Limb (tissue), 2 donors: ENCODE results near the gene CFL1.
"Not testable (repeated sequence)": the region's sequence is repeated elsewhere in the genome, so short reads cannot be mapped to it uniquely, and the experiment has no call there.

Experiments
- DNase-seq, 2 donors: peaks; one replicate each; pipeline ENCODE4 v3.0.0-alpha.2; 2016; ENCODE audit errors: extremely low spot score in 2 of 2

The CFL1 gene

DNA sequence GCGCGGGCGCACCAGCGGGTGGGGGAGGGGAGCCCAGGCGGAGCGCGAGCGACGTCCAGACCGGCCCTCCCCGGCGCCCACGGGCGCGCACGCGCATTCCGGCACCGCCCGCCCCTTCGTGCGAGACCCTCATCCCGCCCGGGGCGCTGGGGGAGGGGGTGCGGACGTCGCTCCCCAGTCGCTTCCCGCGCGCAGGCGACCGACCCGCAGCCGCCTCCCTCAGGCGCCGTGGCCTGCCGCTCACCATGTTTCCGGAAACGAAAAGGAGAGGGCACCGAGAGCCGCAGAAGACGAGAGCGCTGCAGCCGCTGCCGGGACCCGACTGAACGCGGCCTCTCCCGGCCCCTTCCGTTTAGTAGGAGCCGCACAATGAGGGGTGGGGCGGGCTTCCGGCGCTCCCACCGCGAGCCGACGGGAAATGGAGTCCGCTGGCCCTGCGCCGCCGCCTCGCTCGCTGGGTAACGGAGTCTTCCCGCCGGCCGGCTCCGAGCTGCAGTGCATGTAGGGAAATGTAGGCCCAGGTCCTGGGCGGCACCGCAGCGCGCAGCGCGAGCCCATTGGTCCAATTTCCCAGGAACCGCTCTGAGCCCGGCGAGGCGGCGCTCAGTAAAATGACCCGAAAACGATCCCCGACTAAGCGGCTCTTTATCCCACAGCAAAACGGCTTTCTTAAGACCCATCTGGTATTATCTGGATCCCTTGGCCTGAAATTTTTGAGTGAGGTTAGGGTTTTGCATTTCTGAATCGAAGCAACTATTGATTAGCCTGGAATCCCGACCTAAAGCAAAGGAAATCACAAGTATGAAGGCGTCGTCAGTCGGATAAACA lies at the start of gene CFL1:
Gene CFL1, minus strand, starts transcription at position 328 of the 828 bp plus-strand sequence. Its CDS starts 81 bp downstream, at position 247.
- peak; percentile 99 for DNase-seq

DNA sequence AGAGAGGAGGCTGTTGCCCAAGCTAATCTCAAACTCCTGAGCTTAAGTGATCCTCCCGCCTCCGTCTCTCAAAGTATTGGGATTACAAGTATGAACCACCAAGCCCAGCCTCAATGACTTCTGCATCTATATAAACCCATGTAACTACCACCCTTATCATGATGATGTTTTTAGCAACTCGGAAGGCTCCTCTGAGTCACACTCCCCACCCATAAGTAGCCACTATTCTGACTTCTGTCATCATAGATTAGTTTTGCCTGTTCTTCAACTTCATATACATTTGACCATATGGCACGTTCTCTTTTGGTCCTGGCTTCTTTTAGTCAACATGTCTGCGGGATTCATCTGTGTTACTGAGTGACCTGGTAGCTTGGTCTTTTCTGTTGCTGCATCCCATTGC lies 48.6 kb upstream of the CFL1 start:
- no peak for DNase-seq

DNA sequence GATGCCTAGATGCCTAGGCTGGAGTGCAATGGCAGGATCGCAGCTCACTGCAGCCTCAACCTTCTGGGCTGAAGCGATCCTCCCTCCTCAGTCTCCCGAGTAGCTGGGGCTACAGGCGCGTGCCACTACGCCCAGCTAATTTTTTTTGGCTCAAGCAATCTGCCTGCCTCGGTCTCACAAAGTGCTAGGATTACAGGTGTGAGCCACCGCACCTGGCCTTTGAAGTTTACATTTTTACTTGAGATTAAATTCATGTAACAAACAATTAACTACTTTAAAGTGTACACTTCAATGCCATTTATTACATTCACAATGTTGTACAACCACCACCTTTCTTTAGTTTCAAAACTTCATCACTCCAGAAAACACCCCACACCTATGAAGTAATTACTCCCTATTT lies 45.7 kb upstream of the CFL1 start:
- no peak for DNase-seq

DNA sequence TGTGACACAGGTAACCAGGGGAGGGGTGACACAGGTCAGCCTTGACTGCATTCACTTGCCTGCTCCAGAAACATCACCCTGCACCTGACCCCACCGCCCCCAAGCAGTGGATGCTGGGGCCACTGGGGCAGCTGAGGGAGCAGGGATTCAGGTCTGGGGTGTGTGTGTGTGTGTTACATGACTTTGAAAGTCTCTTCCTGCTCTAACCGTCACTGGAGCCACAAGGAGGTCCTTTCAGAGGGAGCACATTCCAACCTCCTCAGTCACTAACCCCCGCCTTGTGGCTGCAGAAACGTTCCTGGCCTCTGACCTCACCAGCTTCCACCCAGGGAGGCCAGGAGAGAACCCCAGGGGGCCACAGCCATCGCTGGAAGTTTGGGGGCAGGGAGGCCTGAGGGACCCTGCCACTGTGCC lies 45.1 kb upstream of the CFL1 start:
- no peak for DNase-seq

DNA sequence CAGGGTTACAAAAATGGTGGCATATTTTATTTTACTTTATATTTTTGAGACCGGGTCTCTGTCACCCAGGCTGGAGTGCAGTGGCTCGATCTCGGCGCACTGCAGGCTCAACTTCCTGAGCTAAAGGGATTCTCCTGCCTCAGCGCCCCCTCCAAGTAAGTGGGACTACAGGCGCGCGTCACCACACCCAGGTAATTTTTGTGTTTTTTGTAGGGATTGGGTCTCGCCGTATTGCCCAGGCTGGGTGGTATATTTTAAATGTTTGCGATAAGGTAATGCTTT lies 42.9 kb upstream of the CFL1 start:
- no peak for DNase-seq

DNA sequence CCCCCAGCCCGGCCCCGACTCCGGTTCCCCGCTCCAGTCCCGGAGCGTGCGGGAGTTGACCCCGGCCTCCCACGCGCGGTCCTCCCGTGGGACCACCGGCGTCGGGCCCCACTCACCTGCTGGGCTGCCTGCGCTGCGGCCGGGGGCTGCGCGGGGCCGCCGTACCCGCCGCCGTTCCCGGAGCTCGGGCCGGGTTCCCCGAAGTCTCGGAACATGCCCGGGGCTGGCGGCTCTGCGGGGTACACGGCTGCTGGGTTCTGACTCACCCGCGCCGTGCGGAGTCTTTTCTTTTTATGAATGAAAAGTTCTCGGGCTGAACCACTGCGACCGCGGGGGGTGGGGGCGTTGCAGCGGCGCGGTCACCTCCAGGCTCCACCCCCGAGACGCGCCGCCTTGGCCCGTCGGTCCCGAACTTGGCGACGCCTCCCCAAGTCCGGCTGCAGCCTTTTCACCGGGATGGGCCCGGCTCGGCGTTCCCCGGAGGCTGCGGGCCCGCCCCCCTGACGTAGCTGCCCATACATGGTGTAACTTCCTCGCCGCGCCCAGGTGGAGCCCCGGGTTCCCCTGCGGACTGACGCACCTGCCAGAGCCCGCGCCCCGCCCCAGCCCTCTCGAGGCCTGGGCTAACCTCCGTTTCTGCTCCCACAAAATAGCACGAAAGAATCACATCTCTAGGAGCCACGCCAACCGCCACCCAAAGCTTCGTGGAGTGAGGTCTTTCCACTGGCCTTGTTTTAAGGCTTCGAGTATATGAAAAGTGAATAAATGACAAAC lies 42.3 kb upstream of the CFL1 start, which contains the start of gene FOSL1:
Gene FOSL1, minus strand, starts transcription at position 264 of the 774 bp plus-strand sequence. Its CDS starts 49 bp downstream, at position 215.
- peak; percentile 18 to 71 for DNase-seq

DNA sequence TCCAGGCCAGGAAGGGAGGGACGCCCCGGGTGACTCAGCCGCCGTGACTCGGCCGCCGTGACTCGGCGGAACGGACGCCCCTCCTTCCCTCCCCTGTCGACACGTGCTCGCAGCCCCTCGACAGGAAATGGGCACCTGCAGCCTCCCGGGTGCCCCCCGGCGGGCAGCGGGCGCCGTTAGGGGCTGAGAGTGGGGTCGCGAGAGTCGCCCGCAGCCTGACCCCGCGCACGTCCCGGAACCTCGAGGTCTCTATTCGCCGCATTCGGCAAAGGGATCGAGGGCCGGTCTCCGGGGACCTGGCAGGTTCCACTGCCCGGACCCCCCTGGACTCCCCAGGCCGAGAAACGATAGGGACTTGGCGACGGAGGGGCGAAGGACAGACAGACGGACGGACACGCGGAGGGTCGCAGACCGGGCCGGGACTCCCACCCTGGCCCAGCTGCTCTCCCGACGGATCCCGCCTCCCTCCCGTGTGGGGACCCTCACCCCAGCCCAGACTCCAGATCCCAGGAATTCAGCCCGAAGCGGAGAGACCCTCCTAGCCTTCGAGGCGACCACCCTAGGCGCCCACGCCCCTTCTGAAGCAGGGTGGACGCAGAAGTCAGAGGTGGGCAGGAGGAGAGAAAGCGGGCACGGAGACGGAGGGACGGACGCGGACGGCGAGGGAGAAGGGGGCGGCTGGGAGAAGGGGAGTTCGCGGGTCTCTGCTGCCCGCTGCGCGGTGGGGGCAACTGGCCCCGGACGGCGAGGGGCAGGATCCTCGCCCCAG lies 41.6 kb upstream of the CFL1 start:
- DNase-seq, result peak in 1 of 2 donors; percentile 62

DNA sequence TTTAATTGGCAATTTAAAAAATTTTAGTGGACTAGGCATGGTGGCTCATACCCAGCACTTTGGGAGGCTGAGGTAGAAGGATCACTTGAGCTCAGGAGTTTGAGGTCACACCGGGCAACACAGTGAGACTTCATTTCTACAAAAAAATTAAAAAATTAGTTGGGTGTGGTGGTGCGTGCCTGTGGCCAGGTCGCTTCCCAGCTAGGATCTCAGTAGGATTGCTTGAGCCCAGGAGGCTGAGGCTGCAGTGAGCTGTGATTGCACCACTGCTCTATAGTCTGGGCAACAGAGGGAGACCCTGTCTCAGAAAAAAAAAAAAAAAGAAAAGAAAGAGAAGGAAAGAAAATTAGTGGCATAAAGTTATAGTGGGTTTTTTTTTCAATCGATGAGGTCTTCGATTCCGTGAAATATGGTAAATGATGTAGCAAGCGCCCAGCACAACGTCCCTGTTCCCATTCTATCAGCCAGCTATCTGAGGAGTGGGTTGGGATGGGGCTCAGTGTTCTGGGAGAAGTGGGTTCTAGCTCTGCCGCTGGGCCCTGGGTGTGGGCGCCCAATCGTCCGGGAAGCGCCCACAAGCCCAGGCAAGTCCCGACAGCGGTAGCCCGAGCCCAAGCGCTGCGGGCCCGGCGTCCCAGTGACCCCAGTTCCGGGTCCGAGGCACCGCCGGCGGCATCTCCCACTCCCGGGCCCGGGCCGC lies 40.8 kb upstream of the CFL1 start:
- no peak for DNase-seq

DNA sequence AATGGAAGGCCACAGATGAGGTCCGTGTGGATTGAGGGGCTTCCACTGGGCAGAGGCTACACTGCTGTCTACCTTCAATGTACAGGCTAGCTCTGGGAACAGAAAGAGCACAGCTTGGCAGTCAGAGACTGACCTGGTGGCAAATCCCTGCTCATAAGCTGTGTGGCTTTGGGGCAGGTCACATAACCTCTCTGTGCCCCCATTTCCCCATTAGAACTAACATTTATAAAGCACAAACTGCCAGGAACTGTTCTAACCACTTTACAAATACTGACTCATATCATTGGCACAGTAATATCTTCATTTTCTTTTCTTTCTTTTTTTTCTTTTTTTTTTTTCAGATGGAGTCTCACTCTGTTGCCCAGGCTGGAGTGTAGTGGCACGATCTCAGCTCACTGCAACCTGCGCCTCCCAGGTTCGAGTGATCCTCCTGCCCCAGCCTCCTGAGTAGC lies 39.1 kb upstream of the CFL1 start:
- no peak for DNase-seq

DNA sequence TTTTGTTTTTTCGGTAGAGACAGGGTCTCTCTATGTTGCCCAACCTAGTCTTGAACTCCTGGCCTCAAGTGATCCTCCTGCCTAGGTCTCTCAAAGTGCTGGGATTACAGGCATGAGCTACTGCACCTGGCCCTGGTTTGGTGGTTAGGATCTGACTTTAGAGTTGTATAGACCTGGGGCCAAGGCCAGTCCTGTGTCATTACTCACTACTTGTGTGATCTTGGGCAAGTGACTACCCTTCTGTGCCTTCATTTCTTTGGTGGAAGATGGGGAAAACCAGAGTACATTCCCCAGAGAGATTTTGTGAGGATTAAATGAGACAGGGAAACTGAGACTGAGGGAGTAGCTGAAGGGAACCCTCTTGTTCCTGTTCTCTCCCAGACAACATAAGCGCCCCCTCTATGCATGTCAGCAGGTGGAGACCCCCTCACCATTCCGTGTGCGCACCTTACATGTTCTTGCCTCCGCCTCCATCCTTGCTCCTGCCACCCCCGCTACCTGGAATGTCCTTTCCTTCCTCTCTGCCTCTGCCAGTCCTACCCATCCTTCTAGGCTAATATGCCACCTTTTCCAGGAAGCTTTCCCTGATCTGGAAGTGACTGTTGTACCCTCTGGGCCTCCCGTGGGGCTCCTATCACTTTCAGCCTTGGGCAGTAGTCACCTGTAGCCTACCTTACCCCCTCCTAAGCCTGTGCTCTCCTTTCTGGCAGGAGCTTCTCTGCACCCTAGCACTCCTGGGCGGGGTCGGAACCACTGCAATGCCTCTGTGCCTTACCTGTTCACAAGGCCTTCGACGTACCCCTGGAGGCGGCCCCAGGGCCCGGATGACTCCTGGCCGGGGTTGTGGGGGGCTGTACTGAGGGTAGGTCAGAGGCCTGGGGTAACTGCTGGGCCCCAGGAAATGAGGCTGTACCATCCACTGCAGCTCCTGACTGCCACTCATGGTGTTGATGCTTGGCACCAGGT lies 38.3 kb upstream of the CFL1 start:
- no peak for DNase-seq

DNA sequence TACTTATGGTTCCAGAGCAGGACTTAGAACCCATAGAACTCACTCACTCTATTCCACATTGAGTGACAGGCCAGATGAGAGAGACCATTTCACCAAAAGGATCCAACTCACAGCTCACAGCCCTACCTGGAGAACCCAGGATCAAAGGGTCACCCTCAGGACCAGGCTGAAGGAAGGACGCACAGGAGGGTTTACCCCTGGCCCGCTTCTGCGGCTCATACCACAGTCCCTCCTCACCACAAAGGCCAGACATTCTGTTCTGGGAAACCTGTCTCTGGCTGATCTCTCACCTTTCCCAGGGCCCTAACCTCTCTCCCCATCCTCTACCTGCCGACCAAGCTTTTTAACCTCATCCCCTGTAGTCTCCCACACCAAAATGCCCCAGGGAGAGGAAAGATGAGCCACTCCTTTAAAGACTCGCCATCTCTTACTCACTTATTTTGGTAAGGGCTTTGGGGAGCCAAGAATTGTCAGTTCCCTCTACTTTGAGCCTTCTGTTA lies 37.6 kb upstream of the CFL1 start:
- no peak for DNase-seq

DNA sequence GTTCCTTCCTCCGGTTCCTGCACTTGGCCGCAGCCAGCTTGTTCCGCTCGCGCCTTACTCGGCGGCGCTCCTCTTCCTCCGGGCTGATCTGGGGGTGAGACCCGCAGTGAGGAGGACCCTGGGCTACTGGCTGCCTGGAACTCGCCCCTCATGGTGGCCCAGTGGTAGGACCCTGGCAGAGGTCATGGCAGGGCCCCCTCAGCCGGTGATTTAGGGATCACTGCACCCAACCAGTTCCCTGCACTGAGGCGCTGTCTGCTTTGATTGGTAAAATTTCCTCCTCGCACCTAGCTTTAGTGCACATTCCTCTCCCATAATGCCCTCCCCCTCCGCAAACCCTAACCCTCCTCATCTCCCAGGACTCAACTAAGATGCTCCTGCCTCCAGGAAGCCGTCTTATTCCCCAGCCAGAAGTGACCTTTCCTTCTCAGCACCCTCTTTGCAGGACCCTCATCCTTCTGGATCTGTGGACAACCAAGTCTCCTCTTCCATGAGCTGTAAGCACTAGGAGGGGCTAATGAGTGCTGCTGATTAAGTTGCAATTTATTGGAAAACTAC lies 36.1 kb upstream of the CFL1 start:
- no peak for DNase-seq

DNA sequence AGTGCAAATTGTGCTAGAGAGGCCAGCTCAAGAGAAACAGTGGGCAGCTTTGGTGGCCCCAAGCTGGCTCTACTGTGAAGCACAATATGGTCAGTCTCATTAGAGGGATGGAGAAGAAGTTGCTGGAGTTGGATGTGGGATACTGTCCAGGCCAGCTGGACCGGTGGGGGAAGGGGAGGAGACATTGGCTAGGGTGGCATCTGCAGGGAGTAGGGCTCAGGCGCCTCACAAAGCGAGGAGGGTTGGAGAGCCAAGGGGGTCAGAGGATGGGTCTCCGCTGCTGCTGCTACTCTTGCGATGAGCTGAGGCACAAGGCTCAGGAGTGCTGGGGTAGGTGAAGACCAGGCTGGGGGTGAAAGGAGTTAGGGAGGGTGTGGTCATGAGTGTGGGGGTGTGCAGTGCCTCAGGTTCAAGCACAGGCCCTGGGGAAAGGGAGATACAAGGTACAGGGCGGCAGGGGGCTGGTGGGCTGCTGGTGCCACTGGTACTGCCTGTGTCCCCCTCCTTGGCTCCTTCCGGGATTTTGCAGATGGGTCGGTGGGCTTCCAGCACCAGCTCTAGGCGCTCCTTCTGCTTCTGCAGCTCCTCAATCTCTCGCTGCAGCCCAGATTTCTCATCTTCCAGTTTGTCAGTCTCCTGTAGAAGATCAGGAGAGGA lies 34.8 kb upstream of the CFL1 start:
- no peak for DNase-seq

DNA sequence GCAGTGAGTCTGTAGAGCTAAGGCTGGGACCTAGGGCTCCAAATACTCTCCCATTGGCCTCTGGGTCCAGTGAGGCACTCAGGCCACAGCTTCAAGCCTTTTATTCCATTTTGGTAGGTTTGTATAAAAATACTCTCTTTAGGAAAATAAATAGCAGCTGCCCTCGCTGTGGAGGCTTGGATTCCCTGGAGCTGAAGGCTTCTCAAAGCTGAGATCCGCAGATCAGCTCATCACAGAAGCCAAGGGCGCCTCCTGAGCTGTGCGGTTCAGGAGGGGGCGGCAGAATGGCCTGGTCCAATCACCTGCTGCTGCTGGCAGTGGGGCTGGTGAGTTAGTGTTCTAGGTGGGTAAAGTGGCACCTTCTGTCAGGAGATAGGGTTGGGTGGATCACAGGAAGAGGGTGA lies 34.2 kb upstream of the CFL1 start:
- not testable (repeated sequence) for DNase-seq

DNA sequence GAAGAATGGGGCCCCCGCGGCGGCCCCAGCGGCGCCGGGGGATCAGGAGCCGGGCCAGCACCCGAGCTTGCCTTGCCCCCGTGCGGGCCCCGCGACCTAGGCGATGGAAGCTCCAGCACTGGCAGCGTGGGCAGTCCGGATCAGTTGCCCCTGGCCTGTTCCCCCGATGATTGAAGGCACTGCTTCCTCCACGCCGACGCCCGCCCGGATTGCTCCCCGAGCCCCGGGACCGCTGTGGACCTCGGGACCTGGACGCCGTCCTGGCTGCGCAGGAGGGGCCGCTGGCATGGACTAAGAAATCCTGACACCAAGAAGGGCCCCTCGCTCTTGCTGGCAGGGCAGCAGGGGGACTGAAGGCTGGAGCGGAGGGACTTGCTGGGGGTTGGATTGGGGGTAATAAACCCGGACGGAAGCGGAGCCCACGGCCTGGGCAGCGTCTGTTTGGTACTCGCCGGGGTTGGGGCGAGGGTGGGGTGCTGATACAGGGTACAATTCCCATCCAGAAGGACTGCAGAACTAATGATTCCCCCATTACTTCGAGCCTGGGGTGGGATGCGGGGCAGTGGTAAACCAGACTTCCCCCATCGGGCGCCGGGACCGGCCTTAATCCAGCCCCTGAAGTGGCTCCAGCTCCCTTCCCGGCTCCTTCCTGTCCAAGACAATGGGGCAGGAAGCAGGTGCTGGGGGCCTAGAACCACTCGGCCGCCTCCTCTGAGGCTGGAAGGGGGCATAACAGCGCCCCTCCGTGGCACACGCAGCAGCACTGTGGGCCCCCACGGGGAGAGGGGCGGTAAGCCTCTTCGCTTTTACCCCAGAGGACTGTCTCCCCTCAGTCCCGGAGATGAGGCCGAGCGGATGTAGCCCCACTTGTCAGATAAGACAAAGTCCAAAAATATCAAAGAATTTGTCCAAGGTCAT lies 33.5 kb upstream of the CFL1 start:
- no peak for DNase-seq

DNA sequence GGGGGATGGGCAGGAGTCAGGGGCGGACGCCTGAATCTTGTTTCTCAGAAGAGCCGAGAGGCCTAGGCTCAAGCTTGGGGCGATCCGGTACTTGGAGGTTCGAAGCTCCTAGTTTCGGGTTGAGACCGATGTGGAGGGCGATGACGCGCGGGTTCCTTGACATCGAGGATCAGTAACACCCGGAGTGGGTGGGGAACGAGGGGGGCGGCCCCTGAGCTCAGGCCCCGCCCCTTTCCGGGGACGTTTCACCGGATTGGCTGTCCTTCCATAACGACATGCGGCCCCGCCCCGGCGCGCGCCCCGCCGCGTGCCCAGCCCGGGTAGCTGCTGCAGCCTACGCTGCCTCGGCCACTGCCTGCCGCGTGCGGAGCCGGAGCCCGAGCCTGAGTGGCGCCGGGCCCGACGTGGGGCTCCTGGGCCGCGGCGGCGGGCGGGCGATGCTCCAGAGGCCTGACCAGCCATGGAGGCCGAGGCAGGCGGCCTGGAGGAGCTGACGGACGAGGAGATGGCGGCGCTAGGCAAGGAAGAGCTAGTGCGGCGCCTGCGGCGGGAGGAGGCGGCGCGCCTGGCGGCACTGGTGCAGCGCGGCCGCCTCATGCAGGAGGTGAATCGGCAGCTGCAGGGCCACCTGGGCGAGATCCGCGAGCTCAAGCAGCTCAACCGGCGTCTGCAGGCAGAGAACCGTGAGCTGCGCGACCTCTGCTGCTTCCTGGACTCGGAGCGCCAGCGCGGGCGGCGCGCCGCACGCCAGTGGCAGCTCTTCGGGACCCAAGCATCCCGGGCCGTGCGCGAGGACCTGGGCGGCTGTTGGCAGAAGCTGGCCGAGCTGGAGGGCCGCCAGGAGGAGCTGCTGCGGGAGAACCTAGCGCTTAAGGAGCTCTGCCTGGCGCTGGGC lies 32.6 kb upstream of the CFL1 start, which contains the start of gene CCDC85B:
Gene CCDC85B, plus strand, starts transcription at position 350 of the 895 bp plus-strand sequence. Its CDS starts 111 bp downstream, at position 461.
- DNase-seq, result peak; percentile 96 to 99
